ENCODE data around the gene SEBOX.

DNA sequence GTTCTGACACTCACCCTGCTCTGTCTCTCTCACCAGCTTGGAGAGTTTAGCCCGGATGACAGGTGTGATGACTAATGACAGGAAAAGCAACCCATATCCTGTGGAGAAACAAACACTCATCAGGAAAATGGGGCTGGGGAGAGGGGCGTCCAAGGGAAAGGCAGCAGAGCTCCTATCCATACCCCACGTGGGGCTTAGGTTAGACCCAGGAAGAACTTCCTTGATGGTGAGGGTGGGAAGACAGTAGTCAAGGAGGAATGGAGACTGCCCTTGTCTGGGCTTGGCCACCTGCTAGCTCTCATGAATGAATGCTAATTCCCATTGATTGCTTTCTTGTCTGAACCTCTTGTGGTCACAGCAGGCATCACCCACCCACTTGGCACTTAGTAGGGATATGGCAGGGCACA, 37.2 kb upstream of the SEBOX start:
- TF ChIP-seq POLR2A (IDR thresholded peaks at IDR 0.05; ENCODE audit: low read length) (no peak), GATA1 (IDR thresholded peaks at IDR 0.05; ENCODE audit: low read depth, low read length) (no peak)
